ENCODE data around the gene WRAP73.

Gene WRAP73

DNA sequence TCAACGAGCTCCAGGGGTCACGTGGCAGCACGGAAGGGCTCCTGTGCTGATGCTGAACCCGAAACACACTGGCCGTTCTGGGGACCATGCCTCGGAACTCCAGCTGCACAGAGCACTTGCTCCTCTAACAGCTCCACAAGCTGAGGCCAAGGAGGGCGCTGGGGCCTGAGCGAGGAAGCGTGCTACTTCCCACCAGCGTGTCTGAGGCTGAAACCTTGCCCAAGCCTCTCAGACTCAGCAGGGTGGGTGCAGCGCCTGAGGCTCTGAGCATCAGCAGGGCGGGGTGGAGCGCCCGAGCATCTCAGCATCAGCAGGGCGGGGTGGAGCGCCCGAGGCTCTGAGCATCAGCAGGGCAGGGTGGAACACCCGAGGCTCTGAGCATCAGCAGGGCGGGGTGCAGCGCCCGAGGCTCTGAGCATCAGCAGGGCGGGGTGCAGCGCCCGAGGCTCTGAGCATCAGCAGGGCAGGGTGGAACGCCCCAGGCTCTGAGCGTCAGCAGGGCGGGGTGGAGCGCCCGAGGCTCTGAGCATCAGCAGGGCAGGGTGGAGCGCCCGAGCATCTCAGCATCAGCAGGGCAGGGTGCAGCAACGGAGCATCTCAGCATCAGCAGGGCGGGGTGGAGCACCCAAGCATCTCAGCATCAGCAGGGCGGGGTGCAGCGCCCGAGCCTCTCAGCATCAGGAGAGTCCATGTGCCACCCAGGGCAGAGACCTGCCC lies 9.6 kb downstream of the WRAP73 start:
- TF ChIP-seq, protein P1, sequence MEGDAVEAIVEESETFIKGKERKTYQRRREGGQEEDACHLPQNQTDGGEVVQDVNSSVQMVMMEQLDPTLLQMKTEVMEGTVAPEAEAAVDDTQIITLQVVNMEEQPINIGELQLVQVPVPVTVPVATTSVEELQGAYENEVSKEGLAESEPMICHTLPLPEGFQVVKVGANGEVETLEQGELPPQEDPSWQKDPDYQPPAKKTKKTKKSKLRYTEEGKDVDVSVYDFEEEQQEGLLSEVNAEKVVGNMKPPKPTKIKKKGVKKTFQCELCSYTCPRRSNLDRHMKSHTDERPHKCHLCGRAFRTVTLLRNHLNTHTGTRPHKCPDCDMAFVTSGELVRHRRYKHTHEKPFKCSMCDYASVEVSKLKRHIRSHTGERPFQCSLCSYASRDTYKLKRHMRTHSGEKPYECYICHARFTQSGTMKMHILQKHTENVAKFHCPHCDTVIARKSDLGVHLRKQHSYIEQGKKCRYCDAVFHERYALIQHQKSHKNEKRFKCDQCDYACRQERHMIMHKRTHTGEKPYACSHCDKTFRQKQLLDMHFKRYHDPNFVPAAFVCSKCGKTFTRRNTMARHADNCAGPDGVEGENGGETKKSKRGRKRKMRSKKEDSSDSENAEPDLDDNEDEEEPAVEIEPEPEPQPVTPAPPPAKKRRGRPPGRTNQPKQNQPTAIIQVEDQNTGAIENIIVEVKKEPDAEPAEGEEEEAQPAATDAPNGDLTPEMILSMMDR (IDR thresholded peaks at IDR 0.05; ENCODE audit: borderline replicate concordance, insufficient read depth, low read depth, low read length), result no peak
- H3K4me3 ChIP-seq (ENCODE audit: low read depth, low read length), result no peak overlapping the region

DNA sequence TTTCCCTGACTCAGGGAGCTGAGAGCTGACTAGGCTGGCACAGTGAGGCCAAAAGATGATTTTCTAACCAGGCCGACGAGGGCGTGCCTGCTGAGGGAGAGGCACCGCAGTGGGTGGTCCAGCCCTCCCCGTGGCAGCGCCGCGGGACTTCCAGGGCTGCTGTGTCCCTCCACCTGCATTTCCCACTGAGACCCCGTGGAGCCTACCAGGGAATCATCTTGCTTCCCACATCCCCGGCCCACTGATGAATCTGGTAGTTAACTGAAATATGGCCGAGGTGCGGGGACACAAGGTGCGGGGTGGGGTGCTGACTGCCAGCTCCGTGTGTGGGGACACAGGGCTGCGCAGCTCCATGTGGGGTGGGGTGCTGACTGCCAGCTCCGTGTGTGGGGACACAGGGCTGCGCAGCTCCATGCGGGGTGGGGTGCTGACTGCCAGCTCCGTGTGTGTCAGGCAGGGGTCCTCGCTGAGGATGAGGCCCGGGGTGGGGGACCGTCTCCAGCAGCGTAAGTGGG lies 10.4 kb downstream of the WRAP73 start:
- H3K4me3 ChIP-seq (ENCODE audit: low read depth, low read length), result no peak overlapping the region
- TF ChIP-seq, protein P1 (IDR thresholded peaks at IDR 0.05; ENCODE audit: borderline replicate concordance, insufficient read depth, low read depth, low read length), result no peak

DNA sequence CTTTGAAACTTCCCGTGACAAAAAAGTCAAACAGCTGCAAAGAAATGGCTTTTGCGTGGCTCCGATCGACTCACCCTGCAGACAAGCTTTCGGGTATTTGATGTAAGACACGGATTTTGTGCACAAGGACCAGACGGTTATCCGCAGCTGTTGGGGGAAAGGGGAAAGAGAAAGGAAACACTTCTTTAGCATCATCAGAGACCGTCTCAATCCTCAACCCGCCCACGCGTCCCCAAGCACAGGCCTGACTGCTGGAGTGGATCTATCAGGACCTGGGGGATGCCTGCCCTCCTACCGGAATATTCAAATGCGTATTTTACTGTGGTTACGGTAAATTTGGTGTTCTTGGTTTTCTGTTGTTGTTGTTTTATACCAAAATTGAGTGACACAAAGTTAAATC lies 11.2 kb downstream of the WRAP73 start:
- TF ChIP-seq, protein P1 (IDR thresholded peaks at IDR 0.05; ENCODE audit: borderline replicate concordance, insufficient read depth, low read depth, low read length), result no peak
- H3K4me3 ChIP-seq (ENCODE audit: low read depth, low read length), result no peak overlapping the region

DNA sequence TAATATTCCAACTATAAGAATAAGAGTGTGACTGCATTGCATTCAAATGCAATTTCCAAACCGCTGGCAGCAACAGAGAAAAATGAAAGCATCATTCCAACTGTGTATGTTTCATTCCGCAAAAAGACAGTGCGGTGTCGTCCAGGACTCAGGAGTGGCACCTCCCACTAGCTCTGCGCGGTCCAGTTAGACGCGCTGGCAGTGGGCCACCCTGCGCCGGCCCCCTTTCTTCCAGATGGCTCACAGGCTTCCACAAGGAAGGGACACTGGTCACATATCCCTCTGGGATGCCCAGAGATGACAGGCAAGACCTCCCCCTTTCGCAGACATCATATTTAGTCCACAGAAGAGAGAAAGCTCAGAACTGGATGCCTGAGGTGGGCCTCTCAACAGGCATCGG lies 11.9 kb downstream of the WRAP73 start:
- TF ChIP-seq, protein P1 (IDR thresholded peaks at IDR 0.05; ENCODE audit: borderline replicate concordance, insufficient read depth, low read depth, low read length), result no peak
- no peak overlapping the region for H3K4me3 ChIP-seq (ENCODE audit: low read depth, low read length)

DNA sequence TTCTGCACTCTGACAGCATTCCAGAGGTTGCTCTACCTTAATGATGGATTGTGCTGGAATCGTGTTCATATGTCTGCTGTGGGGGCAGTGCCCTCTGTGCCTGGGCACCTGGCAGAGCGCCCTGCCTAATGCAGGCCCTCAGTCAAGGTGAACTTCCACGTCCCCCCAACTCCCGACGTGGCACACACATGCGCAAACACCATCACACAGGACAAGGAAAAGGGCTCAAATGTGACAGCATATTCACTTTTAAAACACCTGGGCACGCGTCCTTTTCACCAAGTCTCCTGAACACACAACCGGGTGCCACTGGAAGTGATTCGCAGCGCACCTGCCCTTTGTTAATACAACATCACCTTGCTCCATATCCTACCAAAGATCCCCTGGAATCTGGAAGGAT lies 13.4 kb downstream of the WRAP73 start:
- TF ChIP-seq, protein P1 (IDR thresholded peaks at IDR 0.05; ENCODE audit: borderline replicate concordance, insufficient read depth, low read depth, low read length), result no peak
- no peak overlapping the region for H3K4me3 ChIP-seq (ENCODE audit: low read depth, low read length)

DNA sequence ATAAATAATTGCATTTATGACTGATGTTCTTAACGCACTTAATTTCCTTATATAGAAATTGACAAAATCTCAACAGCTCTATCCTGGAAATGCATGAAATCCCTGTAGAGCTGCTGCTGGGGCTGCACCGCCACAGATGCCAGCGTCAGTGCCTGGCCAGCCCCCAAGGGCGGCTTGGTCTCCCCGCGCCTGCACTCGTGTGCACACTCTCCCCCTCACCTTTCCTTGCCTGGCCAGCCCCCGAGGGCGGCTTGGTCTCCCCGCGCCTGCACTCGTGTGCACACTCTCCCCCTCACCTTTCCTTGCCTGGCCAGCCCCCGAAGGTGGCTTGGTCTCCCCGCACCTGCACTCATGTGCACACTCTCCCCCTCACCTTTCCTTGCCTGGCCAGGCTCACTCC lies 13.8 kb downstream of the WRAP73 start:
- H3K4me3 ChIP-seq (ENCODE audit: low read depth, low read length), result no peak overlapping the region
- TF ChIP-seq, protein P1 (IDR thresholded peaks at IDR 0.05; ENCODE audit: borderline replicate concordance, insufficient read depth, low read depth, low read length), result no peak

Data from GM12875 (cell line).